Prostate gland (tissue), 2 donors: ENCODE data around the gene MICU1.
"Not testable (repeated sequence)": the region's sequence is repeated elsewhere in the genome, so short reads cannot be mapped to it uniquely, and the experiment has no call there.

ENCODE experiments used
- POLR2AphosphoS5 ChIP-seq: sonication (generic); formaldehyde crosslinking; IDR thresholded peaks from one replicate; pipeline ENCODE4 v1.6.1; 2017; ENCODE audit warnings: antibody characterized with exemption
- TF ChIP-seq, protein P1 (sequence below), 4 experiments: fragments of 200-600 bp in 2 of 4; fragments of 450-650 bp in 2 of 4; sonication (generic) in 2 of 4; IDR thresholded peaks; 1 replicate in 3 of 4; 2 replicates in 1 of 4; pipeline ENCODE4 v1.5.1; 2016 to 2019; ENCODE audit warnings: antibody characterized with exemption in 4 of 4, mild to moderate bottlenecking in 2 of 4, moderate library complexity in 2 of 4

GRCh38 chr10:72674174-72674573 lies 48.3 kb upstream of the MICU1 start:
- TF ChIP-seq POLR2AphosphoS5, result not testable (repeated sequence)
- TF ChIP-seq, protein P1, sequence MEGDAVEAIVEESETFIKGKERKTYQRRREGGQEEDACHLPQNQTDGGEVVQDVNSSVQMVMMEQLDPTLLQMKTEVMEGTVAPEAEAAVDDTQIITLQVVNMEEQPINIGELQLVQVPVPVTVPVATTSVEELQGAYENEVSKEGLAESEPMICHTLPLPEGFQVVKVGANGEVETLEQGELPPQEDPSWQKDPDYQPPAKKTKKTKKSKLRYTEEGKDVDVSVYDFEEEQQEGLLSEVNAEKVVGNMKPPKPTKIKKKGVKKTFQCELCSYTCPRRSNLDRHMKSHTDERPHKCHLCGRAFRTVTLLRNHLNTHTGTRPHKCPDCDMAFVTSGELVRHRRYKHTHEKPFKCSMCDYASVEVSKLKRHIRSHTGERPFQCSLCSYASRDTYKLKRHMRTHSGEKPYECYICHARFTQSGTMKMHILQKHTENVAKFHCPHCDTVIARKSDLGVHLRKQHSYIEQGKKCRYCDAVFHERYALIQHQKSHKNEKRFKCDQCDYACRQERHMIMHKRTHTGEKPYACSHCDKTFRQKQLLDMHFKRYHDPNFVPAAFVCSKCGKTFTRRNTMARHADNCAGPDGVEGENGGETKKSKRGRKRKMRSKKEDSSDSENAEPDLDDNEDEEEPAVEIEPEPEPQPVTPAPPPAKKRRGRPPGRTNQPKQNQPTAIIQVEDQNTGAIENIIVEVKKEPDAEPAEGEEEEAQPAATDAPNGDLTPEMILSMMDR (IDR thresholded peaks at IDR 0.05), result not testable (repeated sequence)
